NCI-H2081 treated with DMSO at 0.1 percent for 48 hours (cell line): Measurements from ENCODE around the gene PJVK.
A peak's percentile ranks its signal among the peaks of the same experiment; 100 is the strongest.
"Not testable (repeated sequence)": the region's sequence is repeated elsewhere in the genome, so short reads cannot be mapped to it uniquely, and the experiment has no call there.

Experiments used
- DNase-seq: peaks from one replicate; lab custom pipeline; 2025; lab: John Stamatoyannopoulos, UW

Gene PJVK

GRCh38 chr2:178450774-178451525, at the start of gene PJVK, which contains the start of gene PRKRA:
TSS of gene PJVK (plus strand) at chr2:178451378. CDS start at chr2:178453410, 2,032 bp downstream.
TSS of gene PRKRA (minus strand) at chr2:178451175. CDS start at chr2:178451030, 145 bp downstream.
- peak; percentile 85 for DNase-seq

- DNase-seq = no peak
Measured at GRCh38 chr2:178401994-178402437, 49.2 kb upstream of the PJVK start.

GRCh38 chr2:178403671-178404306, 47.4 kb upstream of the PJVK start:
- no peak for DNase-seq

- DNase-seq = no peak
Measured at GRCh38 chr2:178404368-178404767, 46.8 kb upstream of the PJVK start.

- no peak for DNase-seq
Measured at GRCh38 chr2:178409261-178409660, 41.9 kb upstream of the PJVK start.

GRCh38 chr2:178412047-178412446, 39.1 kb upstream of the PJVK start:
- DNase-seq = no peak

GRCh38 chr2:178412453-178412852, 38.7 kb upstream of the PJVK start:
- not testable (repeated sequence) for DNase-seq

GRCh38 chr2:178413472-178414265, 37.5 kb upstream of the PJVK start:
- DNase-seq = peak; percentile 43

- peak; percentile 82 for DNase-seq
Measured at GRCh38 chr2:178414266-178415247, 36.6 kb upstream of the PJVK start.

- DNase-seq = no peak
Measured at GRCh38 chr2:178415979-178416378, 35.2 kb upstream of the PJVK start.

- no peak for DNase-seq
Measured at GRCh38 chr2:178417916-178418315, 33.3 kb upstream of the PJVK start.

GRCh38 chr2:178418426-178418825, 32.8 kb upstream of the PJVK start:
- no peak for DNase-seq

- no peak for DNase-seq
Measured at GRCh38 chr2:178419123-178419522, 32.1 kb upstream of the PJVK start.

GRCh38 chr2:178420463-178420999, 30.6 kb upstream of the PJVK start:
- DNase-seq = no peak

GRCh38 chr2:178422097-178422496, 29.1 kb upstream of the PJVK start:
- DNase-seq = no peak

- DNase-seq = not testable (repeated sequence)
Measured at GRCh38 chr2:178423746-178424145, 27.4 kb upstream of the PJVK start.

GRCh38 chr2:178425255-178425827, 25.8 kb upstream of the PJVK start:
- DNase-seq = no peak

- DNase-seq = no peak
Measured at GRCh38 chr2:178426388-178426787, 24.8 kb upstream of the PJVK start.

- DNase-seq = no peak
Measured at GRCh38 chr2:178427458-178427857, 23.7 kb upstream of the PJVK start.

- no peak for DNase-seq
Measured at GRCh38 chr2:178428396-178428806, 22.8 kb upstream of the PJVK start.

- DNase-seq = no peak
Measured at GRCh38 chr2:178429336-178429735, 21.8 kb upstream of the PJVK start.
